ENCODE measurements around the gene FBLN2.

Gene FBLN2

GRCh38 chr3:13572926-13573623 is 24.1 kb downstream of the FBLN2 start:
- WGBS (ENCODE audit: extremely low coverage, insufficient coverage, insufficient read length) = no CpG with 5 or more reads among the region's 11 CpGs
- DNase-seq = no peak
- peaks cover 4 to 5% of the 10 kb centered on the region in 2 experiments for H3K4me1 ChIP-seq (ENCODE audit: control insufficient read depth in 1 of 2, insufficient read depth in 2 of 2, low read length in 2 of 2)
- no peak overlapping the region for H4K8ac ChIP-seq (ENCODE audit: low read depth, low read length)
- H3K14ac ChIP-seq (ENCODE audit: low read length) = no peak overlapping the region
- H2AFZ ChIP-seq (ENCODE audit: insufficient read depth, low read length, poor library complexity) = no peak overlapping the region
- no peak overlapping the region for H3K18ac ChIP-seq (ENCODE audit: low read length)
- no peak overlapping the region for H2BK12ac ChIP-seq (ENCODE audit: low read length)
- no peak overlapping the region for H3K4me3 ChIP-seq (ENCODE audit: low read depth, low read length)
- no peak overlapping the region for H3K23ac ChIP-seq (ENCODE audit: low read length)
- no peaks in the 10 kb centered on the region for H3K36me3 ChIP-seq (ENCODE audit: control insufficient read depth in 1 of 2, insufficient read depth in 2 of 2, low read length in 2 of 2)
- H3K79me2 ChIP-seq (ENCODE audit: control insufficient read depth, insufficient read depth, low read length, poor library complexity) = no peaks in the 10 kb centered on the region
- H2BK5ac ChIP-seq (ENCODE audit: low read depth, low read length, poor library complexity) = no peak overlapping the region
- H3K27me3 ChIP-seq (ENCODE audit: insufficient read depth, low read length) = no peaks in the 10 kb centered on the region
- H3K27ac ChIP-seq (ENCODE audit: low read depth, low read length) = no peak overlapping the region
- H4K91ac ChIP-seq (ENCODE audit: low read depth, low read length) = no peak overlapping the region
- no peaks in the 10 kb centered on the region for H3K79me1 ChIP-seq (ENCODE audit: low read length)
- no peak overlapping the region for H2BK120ac ChIP-seq (ENCODE audit: insufficient read depth, low read length, poor library complexity)
- H2AK5ac ChIP-seq (ENCODE audit: low read length) = no peak overlapping the region
- no peak overlapping the region for H3K9ac ChIP-seq (ENCODE audit: low read length)
- no peak overlapping the region for H3K4ac ChIP-seq (ENCODE audit: low read depth, low read length)
- H3K4me2 ChIP-seq (ENCODE audit: low read length) = no peak overlapping the region
- peaks cover 1% of the 10 kb centered on the region for H3K9me3 ChIP-seq (ENCODE audit: insufficient read depth, low read depth, low read length)
- H4K12ac ChIP-seq (ENCODE audit: low read depth, low read length) = no peak overlapping the region

- DNase-seq = no peak
- H2BK5ac ChIP-seq (ENCODE audit: low read depth, low read length, poor library complexity) = no peak overlapping the region
- no peak overlapping the region for H3K4me3 ChIP-seq (ENCODE audit: low read depth, low read length)
- no peak overlapping the region for H3K23ac ChIP-seq (ENCODE audit: low read length)
- H3K9me3 ChIP-seq (ENCODE audit: insufficient read depth, low read depth, low read length) = peaks cover 1% of the 10 kb centered on the region
- H3K27me3 ChIP-seq (ENCODE audit: insufficient read depth, low read length) = no peaks in the 10 kb centered on the region
- no peak overlapping the region for H2AFZ ChIP-seq (ENCODE audit: insufficient read depth, low read length, poor library complexity)
- no peaks in the 10 kb centered on the region for H3K79me2 ChIP-seq (ENCODE audit: control insufficient read depth, insufficient read depth, low read length, poor library complexity)
- H3K36me3 ChIP-seq (ENCODE audit: control insufficient read depth in 1 of 2, insufficient read depth in 2 of 2, low read length in 2 of 2) = no peaks in the 10 kb centered on the region
- H3K9ac ChIP-seq (ENCODE audit: low read length) = no peak overlapping the region
- no peak overlapping the region for H4K8ac ChIP-seq (ENCODE audit: low read depth, low read length)
- WGBS (ENCODE audit: extremely low coverage, insufficient coverage, insufficient read length) = no CpG with 5 or more reads among the region's 18 CpGs
- no peak overlapping the region for H4K91ac ChIP-seq (ENCODE audit: low read depth, low read length)
- H2BK120ac ChIP-seq (ENCODE audit: insufficient read depth, low read length, poor library complexity) = no peak overlapping the region
- no peak overlapping the region for H2AK5ac ChIP-seq (ENCODE audit: low read length)
- H4K12ac ChIP-seq (ENCODE audit: low read depth, low read length) = no peak overlapping the region
- no peak overlapping the region for H3K14ac ChIP-seq (ENCODE audit: low read length)
- no peak overlapping the region for H3K4ac ChIP-seq (ENCODE audit: low read depth, low read length)
- peaks cover 4 to 5% of the 10 kb centered on the region in 2 experiments for H3K4me1 ChIP-seq (ENCODE audit: control insufficient read depth in 1 of 2, insufficient read depth in 2 of 2, low read length in 2 of 2)
- no peak overlapping the region for H3K4me2 ChIP-seq (ENCODE audit: low read length)
- no peak overlapping the region for H3K27ac ChIP-seq (ENCODE audit: low read depth, low read length)
- no peak overlapping the region for H2BK12ac ChIP-seq (ENCODE audit: low read length)
- no peak overlapping the region for H3K18ac ChIP-seq (ENCODE audit: low read length)
- no peaks in the 10 kb centered on the region for H3K79me1 ChIP-seq (ENCODE audit: low read length)
Observed at GRCh38 chr3:13574083-13574797, 25.3 kb downstream of the FBLN2 start.

- no CpG with 5 or more reads among the region's 18 CpGs for WGBS (ENCODE audit: extremely low coverage, insufficient coverage, insufficient read length)
- Histone ChIP-seq H3K9ac (ENCODE audit: low read length) (no peak overlapping the region), H3K4ac (ENCODE audit: low read depth, low read length) (no peak overlapping the region)
Observed at GRCh38 chr3:13574798-13575451, 26.0 kb downstream of the FBLN2 start.

GRCh38 chr3:13575459-13576061 is 26.6 kb downstream of the FBLN2 start:
- Histone ChIP-seq H2BK5ac (ENCODE audit: low read depth, low read length, poor library complexity) (no peak overlapping the region), H4K91ac (ENCODE audit: low read depth, low read length) (no peak overlapping the region), H4K12ac (ENCODE audit: low read depth, low read length) (no peak overlapping the region), H2BK120ac (ENCODE audit: insufficient read depth, low read length, poor library complexity) (no peak overlapping the region), H3K14ac (ENCODE audit: low read length) (no peak overlapping the region), H2BK12ac (ENCODE audit: low read length) (no peak overlapping the region), H3K4me2 (ENCODE audit: low read length) (no peak overlapping the region), H3K79me1 (ENCODE audit: low read length) (no peaks in the 10 kb centered on the region), H3K4me3 (ENCODE audit: low read depth, low read length) (no peak overlapping the region), H2AK5ac (ENCODE audit: low read length) (no peak overlapping the region), H3K9me3 (ENCODE audit: insufficient read depth, low read depth, low read length) (no peaks in the 10 kb centered on the region), H3K9ac (ENCODE audit: low read length) (no peak overlapping the region), H3K79me2 (ENCODE audit: control insufficient read depth, insufficient read depth, low read length, poor library complexity) (no peaks in the 10 kb centered on the region), H3K23ac (ENCODE audit: low read length) (no peak overlapping the region), H3K27ac (ENCODE audit: low read depth, low read length) (no peak overlapping the region), H2AFZ (ENCODE audit: insufficient read depth, low read length, poor library complexity) (no peak overlapping the region), H3K18ac (ENCODE audit: low read length) (no peak overlapping the region), H4K8ac (ENCODE audit: low read depth, low read length) (no peak overlapping the region), H3K4me1 (ENCODE audit: control insufficient read depth in 1 of 2, insufficient read depth in 2 of 2, low read length in 2 of 2) (peaks cover 4 to 5% of the 10 kb centered on the region in 2 experiments), H3K27me3 (ENCODE audit: insufficient read depth, low read length) (no peaks in the 10 kb centered on the region), H3K36me3 (ENCODE audit: control insufficient read depth in 1 of 2, insufficient read depth in 2 of 2, low read length in 2 of 2) (no peaks in the 10 kb centered on the region), H3K4ac (ENCODE audit: low read depth, low read length) (no peak overlapping the region)
- DNase-seq = no peak
- WGBS (ENCODE audit: extremely low coverage, insufficient coverage, insufficient read length) = no CpG with 5 or more reads among the region's 11 CpGs

More at GRCh38 chr3:13574798-13575451, 26.0 kb downstream of the FBLN2 start:
- Histone ChIP-seq H3K79me1 (ENCODE audit: low read length) (no peaks in the 10 kb centered on the region), H4K12ac (ENCODE audit: low read depth, low read length) (no peak overlapping the region), H2BK5ac (ENCODE audit: low read depth, low read length, poor library complexity) (no peak overlapping the region), H3K4me3 (ENCODE audit: low read depth, low read length) (no peak overlapping the region), H2AFZ (ENCODE audit: insufficient read depth, low read length, poor library complexity) (no peak overlapping the region), H3K4me2 (ENCODE audit: low read length) (no peak overlapping the region), H2BK120ac (ENCODE audit: insufficient read depth, low read length, poor library complexity) (no peak overlapping the region), H3K23ac (ENCODE audit: low read length) (no peak overlapping the region), H3K14ac (ENCODE audit: low read length) (no peak overlapping the region), H3K4me1 (ENCODE audit: control insufficient read depth in 1 of 2, insufficient read depth in 2 of 2, low read length in 2 of 2) (peaks cover 4 to 5% of the 10 kb centered on the region in 2 experiments), H4K8ac (ENCODE audit: low read depth, low read length) (no peak overlapping the region), H2BK12ac (ENCODE audit: low read length) (no peak overlapping the region), H3K27ac (ENCODE audit: low read depth, low read length) (no peak overlapping the region), H3K36me3 (ENCODE audit: control insufficient read depth in 1 of 2, insufficient read depth in 2 of 2, low read length in 2 of 2) (no peaks in the 10 kb centered on the region), H3K18ac (ENCODE audit: low read length) (no peak overlapping the region), H3K79me2 (ENCODE audit: control insufficient read depth, insufficient read depth, low read length, poor library complexity) (no peaks in the 10 kb centered on the region), H4K91ac (ENCODE audit: low read depth, low read length) (no peak overlapping the region), H3K9me3 (ENCODE audit: insufficient read depth, low read depth, low read length) (peaks cover 1% of the 10 kb centered on the region), H2AK5ac (ENCODE audit: low read length) (no peak overlapping the region), H3K27me3 (ENCODE audit: insufficient read depth, low read length) (no peaks in the 10 kb centered on the region)
- DNase-seq = peak; percentile 68 to 76
